GM18507 (cell line): Measurements from ENCODE around the gene ACSS1.
A peak's percentile ranks its signal among the peaks of the same experiment; 100 is the strongest.

Source experiments
- DNase-seq: peaks from one replicate; pipeline ENCODE4 v3.0.0; 2011; ENCODE audit warnings: low read depth; ENCODE audit not compliant: insufficient read length; ENCODE audit errors: extremely low spot score
- FAIRE-seq: peaks from 2 replicates; lab custom pipeline; 2011; peaks lifted over from hg19 to GRCh38; lab: Jason Lieb, UNC

ACSS1 gene

DNA sequence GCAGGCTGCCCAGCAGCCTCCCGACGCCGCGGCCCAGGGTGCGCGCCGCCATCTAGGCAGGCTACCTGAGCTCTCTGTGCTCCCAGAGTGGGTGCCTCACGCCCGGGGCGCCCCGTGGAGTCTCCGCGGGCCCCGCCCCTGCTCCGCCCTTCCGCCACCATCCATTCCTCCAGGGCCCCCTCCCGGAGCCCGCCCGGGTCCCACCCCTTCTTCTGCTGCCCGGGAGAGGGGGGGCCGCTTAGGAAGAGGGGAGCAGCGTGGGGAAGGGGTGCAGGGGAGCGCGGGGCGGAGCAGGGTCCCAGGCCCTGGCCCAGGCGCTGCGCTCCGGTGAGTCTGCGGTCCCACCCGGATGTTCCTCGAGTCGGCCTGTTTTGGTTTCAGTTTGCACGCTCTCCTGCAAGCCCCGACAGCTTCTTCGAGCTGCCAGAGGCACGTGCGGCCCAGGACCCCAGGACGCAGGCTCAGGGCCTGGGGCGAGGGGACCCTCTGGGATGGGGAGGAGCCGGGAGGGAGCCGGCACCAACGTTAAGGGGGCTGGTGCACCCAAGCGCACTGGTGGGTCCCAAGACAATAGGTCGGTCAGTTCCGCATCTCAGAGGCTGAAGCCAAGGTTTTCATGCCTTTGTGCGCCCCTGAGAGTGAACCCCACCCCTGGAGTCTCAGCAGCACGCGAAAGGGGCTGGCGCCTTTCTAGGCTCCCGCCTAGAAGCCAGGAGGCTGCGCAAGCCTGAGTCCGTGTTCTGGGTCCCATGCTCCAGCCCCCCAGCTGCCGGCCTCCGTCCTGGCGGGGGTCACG, at the start of gene ACSS1:
Gene ACSS1 (minus strand): TSS at position 89 of the 796 bp plus-strand sequence. CDS start 37 bp downstream, at position 52.
- FAIRE-seq: peak; percentile 91
- peak; percentile 78 for DNase-seq

DNA sequence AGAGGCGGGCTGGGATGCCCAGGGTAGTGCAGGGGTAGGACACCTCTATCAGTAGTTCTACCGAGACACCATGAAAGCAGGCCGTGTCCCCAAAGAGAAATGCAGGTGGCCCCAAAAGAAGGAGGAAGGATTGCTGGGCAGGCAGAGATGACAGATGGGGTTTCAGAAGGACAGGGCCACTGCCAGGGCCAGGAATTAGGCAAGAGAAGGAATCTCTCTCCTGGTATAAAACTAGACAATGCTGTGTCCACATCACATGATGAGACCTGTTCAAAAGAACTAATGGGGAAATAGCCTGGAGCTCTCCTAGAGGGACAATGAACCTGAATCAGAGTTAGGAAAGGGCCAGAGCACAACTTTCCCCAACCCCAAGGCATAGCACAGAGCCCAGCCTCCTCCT, 45.6 kb upstream of the ACSS1 start:
- DNase-seq (no peak), FAIRE-seq (no peak)

DNA sequence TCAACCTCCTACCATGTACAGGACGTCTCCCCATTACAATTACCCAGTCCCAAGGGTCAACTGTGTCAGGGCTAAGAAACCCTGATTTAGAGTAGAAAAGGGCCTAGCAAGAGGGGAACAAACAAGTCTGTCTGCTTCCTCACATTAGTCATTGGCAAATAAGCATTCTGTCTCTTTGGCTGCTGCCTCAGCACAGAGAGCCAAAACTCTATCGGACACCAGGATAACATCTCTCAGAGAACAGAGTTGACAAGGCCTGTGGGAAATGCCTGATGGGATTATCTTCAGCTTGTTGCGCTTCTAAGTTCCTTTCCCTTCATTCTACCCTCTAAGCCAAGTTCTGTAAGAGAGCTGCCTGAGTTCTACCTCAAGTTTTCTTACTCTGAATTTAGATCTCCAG, 43.0 kb upstream of the ACSS1 start:
- no peak for DNase-seq
- FAIRE-seq: no peak

DNA sequence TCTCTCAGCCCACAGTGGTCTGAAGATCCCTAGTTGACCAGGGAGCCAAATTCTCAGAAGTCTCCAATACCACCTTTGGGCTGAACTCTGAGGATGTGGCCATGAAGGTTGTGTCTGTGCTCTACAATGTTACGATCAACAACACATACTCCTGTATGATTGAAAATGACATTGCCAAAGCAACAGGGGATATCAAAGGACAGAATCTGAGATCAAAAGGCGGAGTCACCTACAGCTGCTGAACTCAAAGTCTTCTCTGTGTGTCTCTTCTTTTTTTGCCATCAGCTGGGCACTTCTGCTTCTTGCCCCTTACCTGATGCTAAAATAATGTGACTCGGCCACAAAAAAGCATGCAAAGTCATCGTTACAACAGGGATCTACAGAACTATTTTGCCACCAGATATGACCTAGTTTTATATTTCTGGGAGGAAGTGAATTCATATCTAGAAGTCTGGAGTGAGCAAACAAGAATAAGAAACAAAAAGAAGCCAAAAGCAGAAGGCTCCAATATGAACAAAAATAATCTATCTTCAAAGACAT, 41.7 kb upstream of the ACSS1 start:
- no peak for FAIRE-seq
- DNase-seq: no peak

DNA sequence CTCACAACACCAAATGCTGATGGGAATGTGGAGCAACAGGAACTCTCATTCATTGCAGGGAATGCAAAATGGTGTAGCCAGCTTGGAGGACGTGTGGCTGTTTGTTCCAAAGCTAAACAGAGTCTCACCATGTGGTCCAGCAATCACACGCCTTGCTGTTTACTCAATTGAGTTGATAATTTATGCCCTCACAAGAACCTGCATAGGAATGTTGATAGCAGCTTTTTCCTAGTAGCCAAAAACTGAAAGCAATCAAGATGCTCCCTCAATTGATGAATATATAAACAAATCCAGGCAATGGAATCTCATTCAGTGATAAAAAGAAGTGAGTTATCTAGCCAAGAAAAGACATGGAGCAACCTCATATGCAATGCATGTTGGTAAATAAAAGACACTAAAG, 39.6 kb upstream of the ACSS1 start:
- DNase-seq: no peak
- FAIRE-seq: no peak

DNA sequence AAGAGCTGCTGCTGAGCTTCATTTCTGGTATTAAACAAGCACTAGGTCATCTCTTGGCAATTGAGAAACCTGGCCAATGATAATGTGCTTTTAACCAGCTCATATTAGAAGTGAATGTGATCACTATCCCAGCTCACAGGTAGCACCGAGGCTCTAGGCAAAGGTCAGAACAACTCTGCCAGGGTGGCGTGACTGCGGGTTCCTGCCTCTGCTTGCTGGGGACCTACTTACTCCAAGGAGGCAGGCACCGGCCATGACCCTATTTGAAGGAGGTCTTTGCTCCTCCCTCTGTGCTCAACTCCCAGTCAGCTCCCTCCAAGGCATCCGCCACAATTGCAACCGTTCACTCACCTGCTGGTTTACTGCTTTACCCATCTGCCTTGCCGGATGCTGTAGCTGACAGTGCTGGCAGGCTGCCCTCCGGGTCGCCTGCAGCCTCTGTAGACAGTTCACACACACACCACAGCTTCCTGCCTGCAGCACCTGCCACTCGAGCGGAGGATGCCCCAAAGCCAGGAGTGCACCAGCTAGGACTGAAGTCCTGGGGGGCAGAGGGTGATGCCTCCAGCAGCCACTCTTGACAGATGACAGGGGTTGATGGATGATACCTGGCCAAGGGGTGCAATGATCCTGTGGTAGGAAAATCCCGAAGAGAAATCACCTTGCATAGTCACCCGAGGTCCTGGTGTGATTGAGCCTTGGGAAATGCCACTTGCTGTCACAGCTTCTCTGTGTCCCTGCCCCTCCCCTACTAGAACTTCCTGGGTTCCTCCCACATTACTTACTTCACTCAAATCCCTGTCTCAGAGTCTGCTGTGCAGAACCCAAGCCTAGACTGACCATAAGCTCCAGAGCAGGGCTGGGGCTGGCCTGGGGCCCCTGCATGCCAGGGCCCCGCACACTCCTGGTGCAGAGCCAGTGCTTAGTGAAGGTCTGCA, 32.8 kb upstream of the ACSS1 start:
- FAIRE-seq (peak; percentile 62), DNase-seq (peak; percentile 32)

DNA sequence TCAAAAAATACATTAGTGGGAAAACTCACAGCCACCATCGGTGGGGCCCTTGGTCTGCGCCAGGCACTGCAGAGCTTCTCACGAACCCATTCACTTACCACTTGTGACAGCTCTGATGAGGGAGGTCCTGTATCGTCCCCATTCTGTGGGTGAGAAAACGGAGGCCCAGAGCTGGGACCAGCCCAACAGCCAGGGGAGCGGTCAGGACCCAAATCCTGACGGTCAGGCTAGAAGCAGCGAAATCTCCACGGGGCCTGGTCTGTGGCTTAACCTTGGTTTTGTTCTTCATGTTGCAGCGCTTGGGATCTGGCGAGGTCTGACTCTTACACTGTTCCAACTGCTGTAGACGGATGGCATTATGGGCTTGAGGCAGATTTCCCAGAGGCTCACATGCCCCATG, 31.7 kb upstream of the ACSS1 start:
- FAIRE-seq (no peak), DNase-seq (no peak)

DNA sequence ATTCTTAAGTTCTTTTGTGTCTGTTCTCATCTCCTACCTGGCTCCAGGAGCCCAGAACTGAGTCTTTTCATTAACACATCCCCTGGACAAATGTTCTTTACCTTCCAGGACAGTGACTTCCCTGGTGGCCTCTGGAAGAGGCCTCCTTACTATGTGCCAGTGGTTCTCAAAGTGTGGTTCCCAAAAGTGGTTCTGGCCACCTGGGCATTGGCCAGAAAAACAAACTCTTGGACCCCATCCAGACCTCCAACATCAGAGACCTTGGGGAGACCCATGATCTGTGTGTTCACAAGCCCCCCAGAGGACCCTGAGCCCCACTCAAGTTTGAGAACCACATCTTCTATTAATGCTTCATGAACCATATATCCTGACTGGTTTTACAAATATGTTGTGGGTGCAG, 31.2 kb upstream of the ACSS1 start:
- DNase-seq (no peak), FAIRE-seq (no peak)

DNA sequence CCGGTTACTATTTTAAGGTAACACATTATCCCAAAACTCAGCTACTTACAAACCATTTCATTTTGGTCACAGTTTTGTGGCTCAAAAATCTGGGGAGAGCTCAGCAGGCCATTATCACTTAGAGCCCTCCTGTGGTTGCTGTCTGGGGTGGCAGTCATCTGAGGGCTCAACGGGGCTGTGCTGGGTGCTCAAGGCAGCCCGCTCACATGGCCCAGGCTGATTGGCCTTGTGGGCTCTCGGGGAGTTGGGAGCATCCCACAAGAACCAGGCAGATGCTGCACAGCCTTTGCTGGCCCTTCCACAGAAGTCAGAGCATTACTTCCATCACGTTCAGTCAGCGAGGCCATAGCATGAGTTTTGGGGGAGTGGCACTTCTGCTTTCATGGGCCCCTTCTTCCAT, 30.3 kb upstream of the ACSS1 start:
- no peak for DNase-seq
- FAIRE-seq: no peak

DNA sequence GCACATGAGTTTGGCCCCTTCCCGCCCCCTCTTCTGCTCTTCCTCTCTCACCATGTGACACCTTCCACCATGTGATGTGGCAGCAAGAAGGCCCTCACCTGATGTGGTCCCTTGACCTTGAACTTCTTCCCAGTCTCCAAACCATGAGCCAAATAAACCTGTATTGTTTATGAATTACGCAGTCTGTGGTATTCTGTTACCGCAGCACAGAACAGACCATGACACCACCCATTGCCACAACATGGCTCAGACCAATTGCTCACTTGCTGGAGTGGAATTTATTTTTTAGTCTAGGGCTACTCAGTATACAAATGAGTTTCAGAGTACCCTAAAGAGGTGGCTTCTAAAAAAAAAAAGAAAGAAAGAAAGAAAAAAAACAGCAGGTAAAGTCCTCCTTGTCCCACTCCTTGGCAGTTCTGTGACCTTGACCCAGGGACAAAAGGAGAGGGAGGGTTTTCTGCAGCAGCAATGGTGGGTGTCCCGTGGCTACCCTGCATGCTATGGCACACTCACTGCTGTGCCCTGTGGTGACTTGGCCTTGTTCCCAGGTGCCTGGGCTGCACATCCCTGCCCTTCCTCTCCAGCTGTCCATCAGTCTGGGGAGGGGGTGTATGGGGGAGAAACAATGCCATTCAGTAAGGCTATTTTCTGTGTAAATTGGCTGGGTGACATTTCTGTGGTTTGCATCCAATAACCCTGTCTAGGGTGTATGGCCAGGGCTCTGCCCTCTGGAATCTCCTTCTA, 29.4 kb upstream of the ACSS1 start:
- no peak for FAIRE-seq
- no peak for DNase-seq

DNA sequence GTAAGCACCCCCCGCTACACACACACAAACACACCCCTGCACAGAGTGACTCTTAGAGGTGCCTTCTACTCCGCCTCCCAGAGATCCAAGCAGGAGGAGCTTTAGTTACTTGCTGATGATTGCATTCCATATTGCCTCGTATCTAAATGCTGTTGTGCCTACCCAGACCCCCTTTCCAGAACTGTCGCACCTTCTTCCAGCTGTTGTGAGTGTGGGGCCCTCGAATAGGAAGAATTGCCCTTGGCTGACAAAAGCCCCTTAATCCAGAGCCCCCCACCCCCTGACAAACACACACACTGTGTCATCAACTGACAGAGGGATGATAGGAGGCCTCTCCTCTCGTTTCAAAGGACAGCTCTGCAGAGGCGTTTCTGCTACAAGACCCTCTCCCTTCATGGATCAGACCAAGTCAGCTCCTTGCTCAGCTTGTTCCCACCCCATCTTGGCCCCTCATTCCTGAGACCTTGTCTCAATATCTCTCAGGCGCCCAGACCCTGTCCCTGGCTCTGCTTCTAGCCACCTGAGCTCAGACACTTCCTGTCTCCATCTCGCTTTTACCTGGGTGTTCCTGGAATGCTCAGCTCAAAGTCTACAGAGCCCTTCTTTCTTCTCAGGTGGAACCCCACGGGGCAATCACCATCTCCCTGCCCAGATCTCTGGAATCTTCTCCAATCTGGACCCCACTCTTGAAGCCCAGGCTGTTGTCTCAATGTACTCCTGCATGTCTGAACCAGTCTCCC, 28.0 kb upstream of the ACSS1 start:
- DNase-seq (no peak), FAIRE-seq (no peak)

DNA sequence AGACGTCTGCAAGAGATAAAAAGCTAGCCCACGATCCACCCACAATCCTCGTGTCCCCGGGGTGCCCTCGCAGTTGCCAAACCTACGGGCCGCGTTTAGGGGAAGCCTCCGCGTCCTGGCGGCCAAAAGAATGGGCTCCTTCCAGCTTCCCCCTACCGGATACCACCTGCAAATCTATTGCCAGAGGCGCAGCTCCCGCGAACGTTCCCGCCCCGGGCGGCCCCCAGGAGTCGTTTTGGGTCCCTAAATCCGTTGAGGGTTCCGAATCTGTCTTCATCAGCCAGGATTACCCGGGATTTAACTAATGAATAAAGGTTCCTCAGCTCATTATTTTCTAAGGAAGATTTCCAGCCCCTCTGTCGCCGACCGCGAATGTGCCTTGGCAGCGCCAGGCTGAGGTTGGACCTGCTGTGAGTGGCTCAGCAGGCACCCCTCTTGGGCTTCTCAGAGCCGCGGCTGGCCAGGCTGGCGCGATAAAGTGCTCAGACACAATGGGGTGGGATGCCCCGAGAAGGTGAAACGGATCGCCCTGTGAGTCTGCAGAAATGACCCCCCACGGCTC, 26.8 kb upstream of the ACSS1 start:
- DNase-seq: no peak
- FAIRE-seq: no peak

DNA sequence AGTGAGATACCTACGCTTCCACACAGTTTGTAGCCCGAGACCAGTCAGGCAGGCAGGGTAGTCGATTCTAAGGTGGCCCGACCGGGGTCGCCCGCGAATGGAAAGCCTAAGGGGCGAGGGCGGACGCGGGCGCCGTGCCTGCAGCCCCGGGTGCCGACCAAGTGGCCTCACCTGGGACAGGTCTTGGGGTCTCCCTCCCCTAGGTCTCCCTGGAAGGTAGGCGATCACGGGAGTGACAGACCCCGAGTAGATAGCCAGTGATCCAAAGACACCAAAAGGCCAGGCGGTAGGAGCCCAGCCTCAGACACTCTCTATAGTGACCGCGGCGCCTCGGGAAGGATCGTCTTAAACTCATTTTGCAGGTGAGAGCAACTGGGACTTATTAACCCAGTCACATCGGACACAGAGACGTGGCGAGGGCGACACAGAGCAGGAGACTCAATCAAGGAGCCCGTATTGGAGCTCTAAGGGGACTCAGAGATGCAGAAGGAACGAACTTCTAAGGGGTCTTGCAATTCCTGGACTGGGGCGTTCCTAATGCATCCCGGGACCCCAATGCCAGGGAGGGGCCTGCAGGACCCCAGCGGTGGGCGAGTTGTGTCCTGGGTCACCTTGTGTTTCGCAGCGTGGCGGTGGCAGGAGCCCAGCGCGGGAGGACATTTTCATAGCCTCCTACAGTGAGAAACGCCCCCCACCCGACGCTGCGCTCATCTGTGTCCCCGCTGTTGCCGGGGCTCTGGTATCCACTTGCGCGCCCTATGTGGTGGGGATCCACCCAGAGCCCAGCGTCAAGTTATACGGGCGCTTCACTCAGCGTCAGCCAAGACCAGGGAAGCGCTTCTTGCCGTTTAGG, 26.1 kb upstream of the ACSS1 start:
- FAIRE-seq (no peak), DNase-seq (no peak)

DNA sequence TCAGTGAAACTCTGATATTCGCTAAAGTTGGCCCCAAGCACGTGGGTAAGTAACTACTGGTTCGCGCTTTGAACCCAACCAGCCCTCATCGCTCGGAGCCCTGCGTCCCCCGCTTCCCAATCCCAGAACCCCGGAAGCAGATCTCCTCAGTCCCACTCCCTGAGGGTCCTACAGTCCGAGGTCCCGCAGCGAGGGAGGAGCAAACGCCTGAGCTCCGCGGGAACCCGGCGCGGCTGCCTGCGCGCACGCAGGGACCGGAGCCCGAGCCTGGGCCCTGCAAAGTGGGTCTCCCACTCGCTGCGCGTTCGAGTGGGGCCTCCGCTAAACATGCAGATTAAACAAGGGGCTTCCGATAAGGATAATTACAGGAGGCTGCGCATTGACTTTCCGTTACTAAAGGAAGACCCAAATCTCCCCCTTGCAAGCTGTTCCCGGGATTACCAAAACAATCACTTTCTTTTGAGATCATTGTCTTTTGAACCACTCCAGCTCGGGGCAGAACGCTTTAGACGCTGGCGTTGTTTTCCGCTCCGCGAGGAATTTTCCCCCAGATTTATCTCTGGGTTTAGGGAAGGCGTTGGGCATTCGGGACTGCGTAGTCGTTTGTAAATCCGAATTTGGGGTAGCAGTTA, 25.3 kb upstream of the ACSS1 start:
- FAIRE-seq: no peak
- no peak for DNase-seq

DNA sequence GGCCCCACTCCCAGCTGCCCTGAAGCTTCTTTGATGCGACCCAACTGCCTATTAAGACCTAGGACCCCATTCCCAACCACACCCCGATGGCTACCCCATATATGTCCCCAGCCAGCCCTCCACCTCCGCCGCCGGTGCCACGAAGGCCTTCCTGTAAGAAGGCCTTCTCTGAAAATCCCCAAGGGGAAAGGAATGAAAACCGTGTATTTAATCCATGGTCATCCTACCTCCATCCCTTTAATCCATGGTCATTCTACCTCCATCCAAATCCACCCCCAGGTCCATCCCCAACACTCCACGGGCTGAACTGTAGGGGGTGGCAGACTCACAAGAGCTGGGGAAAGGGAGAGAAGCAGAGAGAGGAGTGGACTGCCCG, 24.5 kb upstream of the ACSS1 start:
- no peak for FAIRE-seq
- DNase-seq: no peak

DNA sequence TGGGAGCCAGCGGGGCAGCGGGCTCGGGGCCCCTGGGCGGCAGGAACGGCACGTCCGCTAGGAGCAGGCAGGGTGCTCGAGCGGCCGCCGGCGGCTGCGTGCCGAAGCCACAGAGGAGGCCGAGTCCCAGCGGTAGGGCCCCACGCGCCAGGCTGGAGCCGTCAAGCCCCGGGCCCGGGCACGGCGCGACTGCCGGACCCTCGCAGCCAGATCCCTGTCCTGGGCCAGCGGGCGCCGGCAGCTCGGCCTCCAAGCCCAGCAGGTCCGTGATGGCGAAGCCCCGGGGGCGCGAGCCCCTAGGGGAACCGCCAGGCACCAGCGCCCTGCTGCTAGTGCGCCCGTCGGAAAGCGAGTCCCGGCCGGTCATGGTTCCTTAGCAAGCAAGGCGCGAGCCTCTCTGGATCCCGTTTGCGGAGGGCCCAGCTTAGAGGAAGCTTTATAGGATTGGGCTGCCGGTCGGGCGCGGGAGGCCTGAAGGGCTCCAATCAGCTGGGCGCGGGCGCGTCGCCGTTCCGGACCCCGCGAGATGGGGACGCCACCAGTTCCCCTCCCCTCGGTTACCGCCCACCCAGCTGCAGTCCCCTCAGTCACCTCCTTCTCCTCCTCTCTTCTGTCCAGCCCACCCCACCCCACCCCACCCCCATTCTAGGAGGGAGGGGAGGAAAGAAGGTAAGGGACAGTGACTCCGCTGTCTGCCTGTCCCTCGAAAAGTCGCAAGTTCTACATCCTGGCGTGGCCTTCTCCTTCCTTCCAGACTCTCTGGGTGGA, 24.0 kb upstream of the ACSS1 start, which contains the start of gene VSX1:
Gene VSX1 (minus strand): TSS at position 412 of the 768 bp plus-strand sequence. CDS start 45 bp downstream, at position 367.
- DNase-seq: no peak
- FAIRE-seq: no peak
